ENCODE data around the gene SLC5A12. TPM values are rescaled to one million over a fixed set of nuclear protein-coding genes. Genes with fewer than 3 reads are reported as not detected.

Gene SLC5A12
- total and polyA plus RNA-seq, 3 experiments from 2014 or later: not detected

DNA sequence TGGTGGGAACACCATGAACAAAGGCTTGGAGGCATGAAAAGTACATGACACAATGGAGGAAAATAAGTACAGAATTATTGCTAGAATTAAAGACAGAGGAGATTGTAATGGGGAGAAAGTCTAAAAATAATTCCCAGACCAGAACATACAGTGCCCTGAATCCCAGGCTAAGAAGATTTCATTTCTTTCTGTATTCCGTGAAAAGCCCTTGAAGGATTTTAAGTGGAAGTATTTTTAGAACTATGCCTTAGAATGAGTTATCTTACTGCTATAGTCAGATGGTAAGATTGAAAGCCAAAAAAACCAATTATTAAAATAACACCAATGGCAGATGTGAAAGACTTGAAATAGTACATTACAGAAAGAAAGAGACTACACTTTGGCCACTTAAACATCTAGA, 36.1 kb upstream of the SLC5A12 start:
- Mint-ChIP-seq H3K9me3 (peaks cover 0 to 26% (median 0%) of the 10 kb centered on the region in 5 donors), H3K4me3 (no peak overlapping the region), H3K36me3 (no peaks in the 10 kb centered on the region), H3K27ac (no peak overlapping the region), H3K27me3 (no peaks in the 10 kb centered on the region), H3K4me1 (no peaks in the 10 kb centered on the region)
- no peaks in the 10 kb centered on the region for H3K27me3 ChIP-seq (ENCODE audit: insufficient read depth, low read length, poor library complexity, severe bottlenecking)
- ChIA-PET CTCF (no interaction called here), POLR2A (no interaction called here)
- no peaks in the 10 kb centered on the region for H3K4me1 ChIP-seq (ENCODE audit: insufficient read depth, low read length)
- no peaks in the 10 kb centered on the region for H3K36me3 ChIP-seq (ENCODE audit: insufficient read depth, low read length)
- no peak for DNase-seq
- H3K4me3 ChIP-seq (ENCODE audit: low read length): no peak overlapping the region
- H3K27ac ChIP-seq (ENCODE audit: low read depth, low read length): no peak overlapping the region
- no peaks in the 10 kb centered on the region for H3K9me3 ChIP-seq (ENCODE audit: low read length)

DNA sequence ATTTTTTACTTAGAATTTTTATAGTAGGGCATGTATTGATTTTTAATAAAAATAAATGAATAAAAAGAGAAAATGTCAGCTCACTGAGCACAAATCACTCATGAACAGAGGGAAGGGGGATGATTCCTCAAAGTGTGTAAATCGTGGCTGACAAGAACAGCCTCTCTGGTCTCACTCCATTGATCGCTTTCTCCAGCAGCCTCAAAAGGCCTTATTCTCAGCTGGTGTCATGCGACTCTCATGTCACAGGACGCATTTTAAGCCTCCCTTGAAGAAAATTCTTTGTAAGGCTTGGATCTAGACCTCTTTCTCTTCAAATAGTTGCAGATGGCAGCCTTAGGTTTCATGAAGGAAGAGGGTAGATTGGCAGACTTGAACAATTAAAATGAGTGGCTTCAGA, 33.9 kb upstream of the SLC5A12 start:
- Mint-ChIP-seq H3K4me1 (no peaks in the 10 kb centered on the region), H3K27ac (no peak overlapping the region), H3K36me3 (no peaks in the 10 kb centered on the region), H3K9me3 (peaks cover 0 to 20% (median 0%) of the 10 kb centered on the region in 5 donors), H3K4me3 (no peak overlapping the region), H3K27me3 (no peaks in the 10 kb centered on the region)
- Histone ChIP-seq H3K9me3 (ENCODE audit: low read length) (no peaks in the 10 kb centered on the region), H3K27ac (ENCODE audit: low read depth, low read length) (no peak overlapping the region), H3K4me1 (ENCODE audit: insufficient read depth, low read length) (no peaks in the 10 kb centered on the region), H3K4me3 (ENCODE audit: low read length) (no peak overlapping the region), H3K27me3 (ENCODE audit: insufficient read depth, low read length, poor library complexity, severe bottlenecking) (no peaks in the 10 kb centered on the region), H3K36me3 (ENCODE audit: insufficient read depth, low read length) (no peaks in the 10 kb centered on the region)
- DNase-seq: no peak
- POLR2A ChIA-PET: no interaction called here
- CTCF ChIA-PET: no interaction called here

DNA sequence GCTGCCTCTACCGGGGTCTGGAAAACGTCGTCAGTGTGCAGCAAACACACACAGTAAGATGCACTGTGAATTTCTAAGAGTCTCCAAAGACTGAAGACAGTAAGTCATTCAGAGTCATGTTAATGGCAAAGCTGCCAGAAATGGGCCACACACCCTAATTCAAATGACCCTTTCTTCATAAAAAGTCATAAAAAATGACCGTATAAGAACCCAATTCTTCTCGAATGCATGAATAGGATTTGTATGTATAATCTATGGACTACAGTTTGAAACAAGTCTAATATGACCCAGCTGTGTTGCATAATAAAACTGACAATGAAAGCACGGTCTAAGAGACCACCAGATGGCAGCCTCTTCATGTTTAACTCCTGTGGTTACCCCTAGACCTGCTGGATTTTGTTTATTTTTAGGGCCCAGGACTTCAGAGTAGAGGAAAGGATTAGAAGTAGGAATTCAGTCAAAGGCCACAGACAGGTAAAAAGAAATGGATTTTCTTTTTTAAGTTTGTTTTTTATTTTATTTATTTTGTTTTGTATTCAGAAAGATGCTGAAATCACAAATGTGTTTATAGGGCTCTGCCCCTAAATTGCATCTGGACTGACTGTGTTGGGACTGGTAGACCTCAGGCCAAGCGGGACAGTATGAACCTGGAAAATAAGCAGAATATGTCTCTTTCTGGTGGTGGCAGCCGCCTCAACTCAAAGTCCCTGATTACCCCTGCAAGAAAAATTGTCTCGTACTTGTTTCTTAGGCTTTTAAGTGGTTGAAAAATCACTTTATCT, 32.1 kb upstream of the SLC5A12 start:
- peaks cover 0 to 20% (median 0%) of the 10 kb centered on the region in 5 donors for H3K9me3 Mint-ChIP-seq

DNA sequence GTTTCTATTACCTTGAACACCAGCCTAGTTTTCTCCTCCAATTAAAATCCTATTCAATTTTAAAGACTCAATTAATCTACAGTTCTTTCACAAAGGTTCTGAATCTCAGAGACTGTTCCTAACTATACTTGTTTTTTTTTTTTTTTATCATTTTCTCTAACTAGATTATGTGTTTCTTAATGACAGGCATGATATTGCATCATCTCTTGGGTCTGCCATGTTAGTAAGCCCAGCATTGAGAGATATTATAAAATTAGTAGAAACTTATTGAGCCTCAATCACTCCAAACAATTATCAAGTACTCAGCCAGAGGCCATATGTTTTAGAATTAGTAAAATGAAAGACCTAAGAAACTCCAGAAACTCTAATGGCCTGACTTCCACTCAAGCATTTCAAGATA, 28.1 kb upstream of the SLC5A12 start:
- no peaks in the 10 kb centered on the region for H3K36me3 Mint-ChIP-seq

More for the DNA sequence above, 32.1 kb upstream of the SLC5A12 start:
- H3K36me3 ChIP-seq (ENCODE audit: insufficient read depth, low read length): no peaks in the 10 kb centered on the region
- H3K27ac Mint-ChIP-seq: no peak overlapping the region
- H3K9me3 ChIP-seq (ENCODE audit: low read length): no peaks in the 10 kb centered on the region
- DNase-seq: no peak
- no peaks in the 10 kb centered on the region for H3K27me3 Mint-ChIP-seq
- H3K4me3 ChIP-seq (ENCODE audit: low read length): no peak overlapping the region
- CTCF ChIA-PET: no interaction called here
- no peak overlapping the region for H3K4me3 Mint-ChIP-seq
- H3K4me1 Mint-ChIP-seq: no peaks in the 10 kb centered on the region
- H3K4me1 ChIP-seq (ENCODE audit: insufficient read depth, low read length): no peaks in the 10 kb centered on the region
- H3K36me3 Mint-ChIP-seq: no peaks in the 10 kb centered on the region
- POLR2A ChIA-PET: no interaction called here
- H3K27ac ChIP-seq (ENCODE audit: low read depth, low read length): no peak overlapping the region
- no peaks in the 10 kb centered on the region for H3K27me3 ChIP-seq (ENCODE audit: insufficient read depth, low read length, poor library complexity, severe bottlenecking)

DNA sequence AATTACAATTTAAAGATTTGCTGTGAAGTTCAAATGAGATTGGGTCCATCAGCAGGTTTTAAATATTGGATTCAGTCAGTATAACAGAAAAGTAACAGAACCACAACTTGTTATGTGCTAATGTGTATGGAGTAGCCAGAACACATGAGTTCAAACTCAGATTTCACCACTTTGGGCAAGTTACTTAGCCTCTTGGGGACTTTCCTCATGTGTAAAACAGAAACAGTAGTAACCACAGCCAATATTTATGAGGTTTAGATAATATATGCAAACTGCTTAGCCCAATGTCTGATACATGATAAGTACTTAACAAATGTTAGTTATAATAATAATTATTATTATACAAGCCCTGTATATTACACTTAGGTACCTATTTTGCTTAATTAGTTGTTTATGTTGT, 21.8 kb upstream of the SLC5A12 start:
- Histone ChIP-seq H3K27ac (ENCODE audit: low read depth, low read length) (no peak overlapping the region), H3K9me3 (ENCODE audit: low read length) (no peaks in the 10 kb centered on the region), H3K4me3 (ENCODE audit: low read length) (no peak overlapping the region), H3K36me3 (ENCODE audit: insufficient read depth, low read length) (no peaks in the 10 kb centered on the region), H3K27me3 (ENCODE audit: insufficient read depth, low read length, poor library complexity, severe bottlenecking) (no peaks in the 10 kb centered on the region), H3K4me1 (ENCODE audit: insufficient read depth, low read length) (no peaks in the 10 kb centered on the region)
- H3K4me3 Mint-ChIP-seq: no peak overlapping the region
- POLR2A ChIA-PET: no interaction called here
- no peak for DNase-seq
- H3K36me3 Mint-ChIP-seq: no peaks in the 10 kb centered on the region
- H3K27ac Mint-ChIP-seq: no peak overlapping the region
- H3K4me1 Mint-ChIP-seq: no peaks in the 10 kb centered on the region
- no peaks in the 10 kb centered on the region for H3K27me3 Mint-ChIP-seq
- CTCF ChIA-PET: no interaction called here
- peaks cover 0 to 21% (median 3%) of the 10 kb centered on the region in 5 donors for H3K9me3 Mint-ChIP-seq

More for the DNA sequence above, 28.1 kb upstream of the SLC5A12 start:
- H3K4me1 Mint-ChIP-seq: no peaks in the 10 kb centered on the region
- no peak overlapping the region for H3K27ac ChIP-seq (ENCODE audit: low read depth, low read length)
- no peaks in the 10 kb centered on the region for H3K27me3 Mint-ChIP-seq
- H3K4me3 Mint-ChIP-seq: no peak overlapping the region
- CTCF ChIA-PET: no interaction called here
- DNase-seq: no peak
- no peak overlapping the region for H3K4me3 ChIP-seq (ENCODE audit: low read length)
- H3K9me3 Mint-ChIP-seq: peaks cover 0 to 15% (median 0%) of the 10 kb centered on the region in 5 donors
- no peaks in the 10 kb centered on the region for H3K4me1 ChIP-seq (ENCODE audit: insufficient read depth, low read length)
- no peaks in the 10 kb centered on the region for H3K9me3 ChIP-seq (ENCODE audit: low read length)
- no peaks in the 10 kb centered on the region for H3K27me3 ChIP-seq (ENCODE audit: insufficient read depth, low read length, poor library complexity, severe bottlenecking)
- POLR2A ChIA-PET: no interaction called here
- H3K27ac Mint-ChIP-seq: no peak overlapping the region
- H3K36me3 ChIP-seq (ENCODE audit: insufficient read depth, low read length): no peaks in the 10 kb centered on the region

DNA sequence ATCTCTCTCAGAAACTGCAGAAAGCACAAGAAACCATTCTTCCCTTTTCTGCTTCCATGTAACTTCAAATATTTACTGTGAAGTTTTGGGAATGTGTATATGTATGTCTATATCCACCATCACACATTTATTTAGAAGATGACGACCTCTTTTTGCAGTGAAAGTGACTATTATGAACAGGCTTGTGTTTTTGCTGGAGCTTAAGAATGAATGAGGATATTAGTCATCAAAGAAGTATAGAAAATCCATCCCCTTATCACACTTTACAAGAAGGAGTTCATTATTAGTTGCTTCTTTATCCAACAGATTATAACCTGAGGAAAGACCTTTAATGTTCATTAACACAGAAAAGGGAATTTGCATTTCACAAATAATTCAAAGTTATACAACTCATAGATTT, 21.1 kb upstream of the SLC5A12 start:
- no peak for DNase-seq
- H3K36me3 ChIP-seq (ENCODE audit: insufficient read depth, low read length): no peaks in the 10 kb centered on the region
- Mint-ChIP-seq H3K4me1 (no peaks in the 10 kb centered on the region), H3K27me3 (no peaks in the 10 kb centered on the region), H3K27ac (peak overlapping the region in 1 of 8 donors; percentile 3), H3K9me3 (peaks cover 0 to 21% (median 3%) of the 10 kb centered on the region in 5 donors), H3K36me3 (no peaks in the 10 kb centered on the region), H3K4me3 (no peak overlapping the region)
- no peak overlapping the region for H3K27ac ChIP-seq (ENCODE audit: low read depth, low read length)
- POLR2A ChIA-PET: no interaction called here
- no peaks in the 10 kb centered on the region for H3K9me3 ChIP-seq (ENCODE audit: low read length)
- H3K4me1 ChIP-seq (ENCODE audit: insufficient read depth, low read length): no peaks in the 10 kb centered on the region
- H3K4me3 ChIP-seq (ENCODE audit: low read length): no peak overlapping the region
- no peaks in the 10 kb centered on the region for H3K27me3 ChIP-seq (ENCODE audit: insufficient read depth, low read length, poor library complexity, severe bottlenecking)
- CTCF ChIA-PET: no interaction called here

DNA sequence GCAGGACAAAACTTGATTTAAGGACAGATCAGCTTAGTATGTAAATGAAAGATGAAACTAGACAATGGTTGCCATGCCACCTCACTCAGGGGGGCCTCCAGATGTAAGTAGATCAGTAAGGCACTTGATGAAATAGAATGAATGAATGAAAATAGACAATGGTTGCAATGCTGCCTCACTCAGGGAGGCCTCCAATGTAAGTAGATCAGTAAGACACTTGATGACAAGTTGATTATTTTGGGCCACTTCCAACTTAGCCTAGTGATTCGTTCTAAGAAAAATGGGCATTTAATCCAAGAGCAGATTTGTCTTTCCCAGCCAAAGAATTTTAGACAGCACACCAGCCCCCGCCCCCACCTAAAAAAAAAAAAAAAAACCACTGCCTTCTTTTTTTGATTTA, 19.2 kb upstream of the SLC5A12 start:
- no peak for DNase-seq
- ChIA-PET CTCF (no interaction called here), POLR2A (no interaction called here)
- Mint-ChIP-seq H3K4me1 (no peaks in the 10 kb centered on the region), H3K36me3 (no peaks in the 10 kb centered on the region), H3K27ac (no peak overlapping the region), H3K27me3 (no peaks in the 10 kb centered on the region), H3K4me3 (no peak overlapping the region), H3K9me3 (peaks cover 4 to 29% (median 6%) of the 10 kb centered on the region in 5 donors)
- Histone ChIP-seq H3K36me3 (ENCODE audit: insufficient read depth, low read length) (no peaks in the 10 kb centered on the region), H3K27ac (ENCODE audit: low read depth, low read length) (no peak overlapping the region), H3K27me3 (ENCODE audit: insufficient read depth, low read length, poor library complexity, severe bottlenecking) (no peaks in the 10 kb centered on the region), H3K4me3 (ENCODE audit: low read length) (no peak overlapping the region), H3K4me1 (ENCODE audit: insufficient read depth, low read length) (no peaks in the 10 kb centered on the region), H3K9me3 (ENCODE audit: low read length) (no peaks in the 10 kb centered on the region)

DNA sequence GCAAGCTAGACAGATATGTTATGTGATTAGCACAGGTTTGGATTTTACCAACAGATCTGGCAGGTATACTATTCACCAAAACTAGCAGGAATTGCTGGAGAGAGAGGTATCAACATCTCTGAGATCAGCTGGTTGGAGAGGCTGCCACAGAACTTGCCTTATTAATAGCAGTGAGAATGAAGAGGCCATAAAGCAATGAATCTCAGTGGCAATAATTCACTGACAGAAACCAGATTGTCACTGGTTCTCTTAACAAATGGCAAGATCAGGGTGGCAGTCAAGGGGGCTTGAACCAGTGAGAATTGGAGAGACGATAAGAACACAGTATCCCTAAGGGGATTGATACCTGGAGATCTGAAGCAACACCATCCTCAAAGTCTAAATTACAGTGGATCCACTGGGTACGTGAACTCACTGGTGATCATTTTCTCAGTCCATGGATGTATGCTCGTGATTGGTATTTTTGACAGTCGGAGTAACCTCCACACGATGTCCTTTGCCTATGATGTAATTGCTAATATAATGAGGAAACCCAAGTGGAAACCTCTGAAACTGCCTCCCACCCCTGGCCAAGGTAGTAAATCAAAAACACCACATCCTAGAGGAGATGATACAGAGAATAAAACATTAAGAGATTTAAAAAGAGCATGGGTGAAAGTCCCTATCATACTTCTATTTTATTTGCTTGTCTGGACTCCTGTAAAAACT, 17.7 kb upstream of the SLC5A12 start:
- no peak overlapping the region for H3K4me3 Mint-ChIP-seq
- Histone ChIP-seq H3K27ac (ENCODE audit: low read depth, low read length) (no peak overlapping the region), H3K4me3 (ENCODE audit: low read length) (no peak overlapping the region), H3K9me3 (ENCODE audit: low read length) (no peaks in the 10 kb centered on the region), H3K4me1 (ENCODE audit: insufficient read depth, low read length) (no peaks in the 10 kb centered on the region), H3K27me3 (ENCODE audit: insufficient read depth, low read length, poor library complexity, severe bottlenecking) (no peaks in the 10 kb centered on the region), H3K36me3 (ENCODE audit: insufficient read depth, low read length) (no peaks in the 10 kb centered on the region)
- no peaks in the 10 kb centered on the region for H3K4me1 Mint-ChIP-seq
- H3K9me3 Mint-ChIP-seq: peaks cover 6 to 28% (median 9%) of the 10 kb centered on the region in 5 donors
- ChIA-PET CTCF (no interaction called here), POLR2A (no interaction called here)
- no peaks in the 10 kb centered on the region for H3K36me3 Mint-ChIP-seq
- H3K27me3 Mint-ChIP-seq: no peaks in the 10 kb centered on the region
- no peak overlapping the region for H3K27ac Mint-ChIP-seq
- no peak for DNase-seq
